ENCODE measurements around the gene RERE.

Gene RERE

GRCh38 chr1:8551057-8551456, 266.4 kb downstream of the RERE start:
- TF ChIP-seq CREB1 (IDR thresholded peaks at IDR 0.05; ENCODE audit: low read depth) (no peak), TCF12 (IDR thresholded peaks at IDR 0.05; ENCODE audit: low read depth) (no peak), TAF1 (IDR thresholded peaks at IDR 0.05; ENCODE audit: low read depth) (no peak), ZBTB7A (IDR thresholded peaks at IDR 0.05; ENCODE audit: low read depth) (no peak), CEBPB (IDR thresholded peaks at IDR 0.05) (no peak)

GRCh38 chr1:8547791-8548190, 269.6 kb downstream of the RERE start:
- TF ChIP-seq TEAD4 (IDR thresholded peaks at IDR 0.05): no peak
- no peak for TF ChIP-seq EP300 (IDR thresholded peaks at IDR 0.05; ENCODE audit: borderline replicate concordance)
- no peak for TF ChIP-seq ZBTB7A (IDR thresholded peaks at IDR 0.05; ENCODE audit: low read depth)
- TF ChIP-seq YY1 (IDR thresholded peaks at IDR 0.05; ENCODE audit: low read depth): no peak

- no peak for TF ChIP-seq USF1 (IDR thresholded peaks at IDR 0.05)
- no peak for TF ChIP-seq REST (IDR thresholded peaks at IDR 0.05; ENCODE audit: low read depth)
- TF ChIP-seq TAF1 (IDR thresholded peaks at IDR 0.05; ENCODE audit: low read depth): no peak
- TF ChIP-seq YY1 (IDR thresholded peaks at IDR 0.05; ENCODE audit: low read depth): no peak
- TF ChIP-seq NFIC (IDR thresholded peaks at IDR 0.05): no peak
- no peak for TF ChIP-seq ZBTB7A (IDR thresholded peaks at IDR 0.05; ENCODE audit: low read depth)
- TF ChIP-seq MAX (IDR thresholded peaks at IDR 0.05): no peak
- no peak for TF ChIP-seq CREB1 (IDR thresholded peaks at IDR 0.05; ENCODE audit: low read depth)
- no peak for TF ChIP-seq CEBPB (IDR thresholded peaks at IDR 0.05)
- TF ChIP-seq FOXM1 (IDR thresholded peaks at IDR 0.05; ENCODE audit: borderline replicate concordance, low read depth): no peak
- no peak for TF ChIP-seq EP300 (IDR thresholded peaks at IDR 0.05; ENCODE audit: borderline replicate concordance)
- no peak for TF ChIP-seq TEAD4 (IDR thresholded peaks at IDR 0.05)
- no peak for TF ChIP-seq EGR1 (IDR thresholded peaks at IDR 0.05)
- no peak for TF ChIP-seq RAD21 (IDR thresholded peaks at IDR 0.05; ENCODE audit: low read depth)
- TF ChIP-seq TCF12 (IDR thresholded peaks at IDR 0.05; ENCODE audit: low read depth): no peak
Observed at GRCh38 chr1:8545078-8545477, 272.4 kb downstream of the RERE start.

- TF ChIP-seq TCF12 (IDR thresholded peaks at IDR 0.05; ENCODE audit: low read depth): no peak
Observed at GRCh38 chr1:8544644-8545043, 272.8 kb downstream of the RERE start.

- TF ChIP-seq TAF1 (IDR thresholded peaks at IDR 0.05; ENCODE audit: low read depth) (no peak), EP300 (IDR thresholded peaks at IDR 0.05; ENCODE audit: borderline replicate concordance) (no peak), MAX (IDR thresholded peaks at IDR 0.05) (no peak), EGR1 (IDR thresholded peaks at IDR 0.05) (no peak), CEBPB (IDR thresholded peaks at IDR 0.05) (no peak), RAD21 (IDR thresholded peaks at IDR 0.05; ENCODE audit: low read depth) (no peak), NFIC (IDR thresholded peaks at IDR 0.05) (no peak), FOXM1 (IDR thresholded peaks at IDR 0.05; ENCODE audit: borderline replicate concordance, low read depth) (no peak), CREB1 (IDR thresholded peaks at IDR 0.05; ENCODE audit: low read depth) (no peak), TCF12 (IDR thresholded peaks at IDR 0.05; ENCODE audit: low read depth) (no peak), YY1 (IDR thresholded peaks at IDR 0.05; ENCODE audit: low read depth) (no peak), ZBTB7A (IDR thresholded peaks at IDR 0.05; ENCODE audit: low read depth) (no peak), REST (IDR thresholded peaks at IDR 0.05; ENCODE audit: low read depth) (no peak), USF1 (IDR thresholded peaks at IDR 0.05) (no peak), TEAD4 (IDR thresholded peaks at IDR 0.05) (no peak)
Observed at GRCh38 chr1:8543965-8544364, 273.5 kb downstream of the RERE start.

- TF ChIP-seq YY1 (IDR thresholded peaks at IDR 0.05; ENCODE audit: low read depth) (no peak), TAF1 (IDR thresholded peaks at IDR 0.05; ENCODE audit: low read depth) (no peak), EP300 (IDR thresholded peaks at IDR 0.05; ENCODE audit: borderline replicate concordance) (no peak)
Observed at GRCh38 chr1:8541961-8542521, 275.4 kb downstream of the RERE start.

GRCh38 chr1:8540971-8541370, 276.5 kb downstream of the RERE start:
- no peak for TF ChIP-seq EGR1 (IDR thresholded peaks at IDR 0.05)
- no peak for TF ChIP-seq CEBPB (IDR thresholded peaks at IDR 0.05)
- TF ChIP-seq CREB1 (IDR thresholded peaks at IDR 0.05; ENCODE audit: low read depth): no peak

Data from Ishikawa (cell line).